Stimulated activated CD4-positive, alpha-beta T cell treated with anti-CD3 and anti-CD28 coated beads, Interleukin-4, amount 100 ng/mL, for 48 hours (primary cell): ENCODE data around the gene CEP72.
"Not testable (repeated sequence)": the region's sequence is repeated elsewhere in the genome, so short reads cannot be mapped to it uniquely, and the experiment has no call there.

Experiments
- DNase-seq, 2 donors: peaks; one replicate each; pipeline ENCODE4 v3.0.0-alpha.2; 2020; ENCODE audit warnings: low read depth in 2 of 2

Gene CEP72

DNA sequence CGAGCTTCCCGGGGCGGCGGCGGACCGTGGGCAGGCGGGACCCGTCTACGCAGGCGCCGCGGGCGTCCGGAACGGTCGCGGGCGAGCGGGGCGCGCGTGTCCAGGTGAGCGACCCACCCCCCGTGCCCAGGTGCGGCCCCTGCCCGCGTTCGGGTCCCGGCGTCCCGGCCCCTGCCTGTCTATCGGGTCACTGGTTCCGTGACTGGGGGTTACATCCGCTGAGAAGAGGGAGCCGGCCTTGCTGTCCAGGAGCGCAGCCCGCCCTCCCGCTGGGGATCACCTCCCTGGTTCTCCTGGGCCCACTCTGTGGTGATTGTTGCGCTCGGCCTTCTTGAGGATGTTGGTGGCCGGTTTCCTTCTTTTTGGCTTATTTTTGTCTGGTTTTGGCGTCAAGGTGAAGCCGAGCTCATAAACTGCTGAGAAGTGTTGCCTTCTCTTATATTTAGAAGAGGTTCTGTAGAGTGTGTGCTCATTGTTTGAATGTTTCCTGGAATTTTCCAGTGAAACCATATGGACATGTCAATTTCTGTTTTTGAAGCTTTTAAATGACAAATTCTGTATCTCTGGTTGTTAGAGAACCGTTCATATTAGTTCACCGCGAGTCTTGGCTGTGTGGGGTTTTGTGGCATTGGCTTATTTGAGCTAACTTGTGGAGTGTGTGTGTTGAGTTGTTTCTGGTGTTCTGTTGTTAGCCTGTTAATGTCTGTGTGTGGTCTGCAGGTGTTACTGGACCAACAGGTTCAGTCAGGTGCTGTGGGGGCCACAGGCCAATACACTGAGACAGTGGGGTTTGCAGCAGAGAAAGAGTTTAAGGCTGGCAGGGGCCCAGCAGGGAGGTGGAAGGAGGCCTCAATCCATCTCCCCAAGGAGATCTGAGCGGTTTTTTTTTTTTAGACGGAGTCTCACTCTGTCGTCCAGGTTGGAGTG, 621 bp downstream of the CEP72 start:
- peak in 1 of 2 donors; percentile 9 for DNase-seq

DNA sequence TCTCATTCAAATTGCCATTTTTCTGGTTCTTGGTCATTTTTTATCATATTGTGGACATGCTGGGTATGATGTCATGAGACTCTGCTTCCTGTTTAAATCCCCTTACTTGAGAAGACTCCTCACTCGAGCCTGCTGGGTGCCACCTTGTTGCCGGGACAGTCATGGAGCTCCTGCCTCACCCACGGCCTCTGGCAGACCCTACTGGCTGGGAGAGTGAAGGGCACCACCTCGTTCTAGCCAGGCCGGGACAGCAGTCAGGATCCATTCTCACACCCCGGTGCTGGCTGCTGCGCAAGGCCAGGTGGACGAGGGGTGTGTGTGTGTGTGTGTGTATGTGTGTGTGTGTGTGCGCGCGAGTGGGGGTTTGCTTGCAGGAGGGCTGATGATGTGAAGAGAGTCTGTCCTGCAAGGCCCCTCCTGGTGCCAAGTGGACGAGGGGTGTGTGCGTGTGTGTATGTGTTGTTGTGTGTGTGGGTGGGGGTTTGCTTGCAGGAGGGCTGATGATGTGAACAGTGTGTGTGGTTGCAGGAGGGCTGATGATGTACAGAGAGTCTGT, 4.4 kb downstream of the CEP72 start:
- no peak for DNase-seq

DNA sequence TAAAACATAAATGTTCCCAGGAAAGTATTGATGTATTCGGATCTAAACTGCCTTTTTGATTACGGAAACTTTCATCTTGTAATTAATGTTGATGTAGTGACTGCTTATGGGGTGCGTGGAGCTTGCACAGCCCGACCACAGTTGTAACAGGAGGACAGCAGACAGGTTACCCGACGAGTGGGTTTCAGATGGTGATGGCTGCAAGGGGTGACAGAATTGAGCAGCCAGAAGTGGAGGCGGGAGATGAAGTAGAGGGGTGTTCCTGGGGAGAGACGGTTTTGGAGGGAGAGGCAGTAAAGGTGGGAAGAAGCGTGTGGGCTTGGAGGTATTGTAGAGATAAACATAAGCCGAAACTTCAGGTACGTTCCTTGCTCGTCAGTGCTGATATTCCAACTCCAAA, 5.8 kb downstream of the CEP72 start:
- no peak for DNase-seq

DNA sequence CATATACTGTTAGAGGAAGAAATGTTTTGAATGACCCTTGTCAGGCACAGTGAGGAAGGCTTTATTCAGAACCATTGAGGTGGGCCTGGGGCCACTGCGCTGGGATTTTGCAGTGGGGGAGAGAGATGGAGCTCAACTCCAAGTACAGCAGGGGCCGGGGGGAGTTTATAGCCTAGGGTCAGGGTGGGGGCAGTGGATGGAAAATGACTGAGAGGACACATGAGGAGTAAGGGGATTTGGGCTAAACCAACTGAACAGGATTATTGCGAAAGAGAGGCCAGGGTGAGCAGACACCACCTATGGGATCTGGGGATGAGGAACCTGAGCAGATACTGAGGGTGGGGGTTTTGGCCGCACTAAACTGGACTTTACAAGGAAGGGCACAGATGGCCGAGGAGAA, 6.3 kb downstream of the CEP72 start:
- no peak for DNase-seq

DNA sequence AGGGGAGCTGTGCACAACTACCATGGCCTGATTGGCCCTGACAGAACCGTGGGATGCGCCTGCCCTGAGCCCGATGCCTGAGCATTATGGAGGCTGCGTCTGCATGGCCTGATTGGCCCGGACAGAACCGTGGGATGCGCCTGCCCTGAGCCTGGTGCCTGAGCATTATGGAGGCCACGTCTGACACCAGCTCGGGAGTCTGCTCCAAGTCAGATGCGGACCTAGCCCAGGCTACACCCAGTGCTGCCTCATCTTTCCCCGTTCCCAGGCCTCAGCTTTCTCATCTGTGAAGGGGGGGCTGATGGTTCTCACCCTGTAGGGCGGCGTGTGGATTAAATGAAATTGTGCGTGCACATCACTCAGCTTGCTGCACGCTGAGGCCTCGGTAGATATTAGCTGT, 7.3 kb downstream of the CEP72 start:
- no peak for DNase-seq

DNA sequence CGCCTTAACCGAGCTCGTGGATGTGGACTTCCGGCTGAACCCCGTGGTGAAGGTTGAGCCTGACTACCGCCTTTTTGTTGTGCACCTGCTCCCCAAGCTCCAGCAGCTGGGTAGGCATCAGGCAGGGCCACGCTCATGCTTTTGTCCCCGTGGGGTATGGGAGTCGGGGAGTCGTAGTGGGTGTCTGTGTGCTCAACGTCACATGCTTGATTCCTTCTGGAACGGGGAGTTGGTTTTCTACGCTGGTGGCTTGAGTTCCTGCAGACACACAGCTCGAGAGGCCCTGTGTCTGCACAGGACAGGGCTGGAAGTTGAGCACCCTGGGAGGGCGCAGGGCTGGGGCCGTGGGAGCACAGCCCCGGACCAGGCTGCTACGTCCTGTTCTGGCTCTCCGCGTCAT, 8.0 kb downstream of the CEP72 start:
- no peak for DNase-seq

DNA sequence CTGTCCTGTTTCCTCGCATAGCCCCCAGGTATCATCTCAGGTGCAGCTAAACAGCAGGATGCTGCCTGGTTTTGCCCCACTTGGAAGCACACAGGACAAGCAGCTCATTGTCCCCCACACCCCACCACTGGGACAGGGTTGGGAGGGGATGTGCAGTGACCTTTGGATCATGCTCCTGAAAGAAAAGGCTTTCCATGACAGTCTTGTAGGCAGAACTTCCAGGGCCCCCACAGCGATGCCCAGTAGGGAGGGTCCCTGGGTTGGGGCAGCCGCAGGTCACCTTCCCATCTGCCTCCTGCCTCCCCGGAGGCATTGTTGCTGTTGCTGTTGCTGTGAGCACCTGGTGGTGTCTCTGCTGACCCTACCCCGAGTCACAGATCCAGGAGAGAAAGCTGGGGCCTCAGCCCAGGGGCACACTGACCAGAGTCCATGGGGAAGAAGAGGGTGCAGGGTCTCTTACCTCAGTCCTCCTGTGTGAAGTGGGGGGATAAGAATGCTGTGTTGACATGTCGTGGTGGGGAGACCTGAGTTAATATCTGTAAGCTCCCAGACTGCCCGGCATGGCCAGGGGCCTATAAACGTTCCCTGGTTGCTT, 8.5 kb downstream of the CEP72 start:
- DNase-seq, result no peak

DNA sequence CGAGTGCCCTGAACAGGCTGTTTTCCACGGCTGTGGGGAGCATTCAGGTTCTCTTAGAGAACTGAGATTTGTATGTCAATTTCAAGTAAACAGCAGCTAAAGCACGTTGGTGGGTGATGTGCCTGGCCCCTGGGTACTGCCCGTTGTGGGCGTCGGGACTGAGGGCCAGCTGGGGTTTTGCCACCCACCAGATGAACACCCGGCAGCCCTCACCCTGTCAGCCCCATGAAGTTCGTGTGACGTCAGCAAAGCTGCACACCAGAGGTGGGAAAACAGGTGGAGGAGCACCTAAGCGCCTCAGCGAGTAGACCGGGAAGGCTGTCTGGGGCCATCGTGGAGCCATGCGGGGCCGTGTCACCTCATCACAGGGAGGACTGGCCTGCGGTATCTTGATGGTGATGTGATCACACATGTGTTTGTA, 9.2 kb downstream of the CEP72 start:
- no peak for DNase-seq

DNA sequence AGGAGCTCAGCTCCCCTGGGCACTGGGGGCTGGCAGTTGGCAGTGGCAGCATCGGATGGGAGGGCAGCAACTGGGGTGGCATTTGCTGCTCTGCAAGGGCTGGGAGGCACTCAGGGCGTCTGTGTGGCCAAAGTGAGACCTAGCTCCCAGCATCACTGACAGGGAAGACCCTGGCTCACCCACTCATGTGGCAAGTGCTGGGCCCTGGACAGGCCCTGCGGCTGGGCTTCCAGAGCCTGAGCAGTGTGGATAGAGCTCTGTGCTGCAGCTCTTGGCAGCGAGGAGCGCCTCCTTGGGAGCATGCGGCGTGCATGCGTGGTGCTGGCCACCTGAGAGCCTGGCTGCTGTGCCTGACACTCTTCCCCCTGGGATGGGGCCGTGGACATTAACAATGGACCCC, 10.2 kb downstream of the CEP72 start:
- no peak for DNase-seq

DNA sequence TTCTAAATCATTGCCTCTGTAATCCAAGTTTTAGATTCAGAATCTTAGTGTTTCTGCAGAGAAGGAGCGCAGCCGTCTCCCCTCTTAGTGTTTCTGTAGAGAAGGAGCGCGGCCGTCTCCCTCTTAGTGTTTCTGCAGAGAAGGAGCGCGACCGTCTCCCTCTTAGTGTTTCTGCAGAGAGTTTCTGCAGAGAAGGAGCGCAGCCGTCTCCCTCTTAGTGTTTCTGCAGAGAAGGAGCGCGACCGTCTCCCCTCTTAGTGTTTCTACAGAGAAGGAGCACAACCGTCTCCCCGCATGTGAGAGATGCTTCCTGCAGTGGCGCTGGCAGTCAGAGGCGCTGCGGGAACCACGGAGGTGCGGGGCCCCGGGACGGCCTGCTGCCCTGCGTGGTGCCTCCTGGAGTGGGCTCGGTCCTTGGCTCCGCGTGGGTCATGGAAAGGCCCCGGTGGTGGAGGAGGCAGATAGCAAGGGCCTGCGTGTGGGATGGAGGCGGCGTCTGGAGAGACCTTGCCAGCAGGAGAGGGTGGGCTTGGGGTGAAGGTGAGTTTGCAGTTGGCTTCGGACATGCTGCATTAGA, 10.9 kb downstream of the CEP72 start:
- no peak for DNase-seq

DNA sequence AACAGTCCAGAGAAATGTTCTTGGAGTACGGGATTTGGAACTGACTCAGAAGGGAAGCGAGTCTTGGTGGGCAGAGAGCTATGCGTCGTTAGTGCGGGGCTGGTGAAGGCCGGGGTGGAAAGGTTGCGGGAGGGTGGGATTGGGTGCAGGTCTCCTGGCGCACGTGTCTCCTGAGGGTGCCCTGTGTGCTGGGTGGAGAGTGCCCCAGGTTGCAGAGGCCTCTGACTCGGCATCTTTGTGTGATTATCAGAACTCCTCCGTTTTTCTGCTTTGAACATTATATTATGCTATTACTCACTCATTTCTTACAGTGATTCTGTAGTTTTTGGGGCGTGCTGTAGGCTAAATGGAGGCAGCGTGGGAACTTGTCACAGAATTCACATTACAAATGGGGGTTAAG, 11.4 kb downstream of the CEP72 start:
- no peak for DNase-seq

DNA sequence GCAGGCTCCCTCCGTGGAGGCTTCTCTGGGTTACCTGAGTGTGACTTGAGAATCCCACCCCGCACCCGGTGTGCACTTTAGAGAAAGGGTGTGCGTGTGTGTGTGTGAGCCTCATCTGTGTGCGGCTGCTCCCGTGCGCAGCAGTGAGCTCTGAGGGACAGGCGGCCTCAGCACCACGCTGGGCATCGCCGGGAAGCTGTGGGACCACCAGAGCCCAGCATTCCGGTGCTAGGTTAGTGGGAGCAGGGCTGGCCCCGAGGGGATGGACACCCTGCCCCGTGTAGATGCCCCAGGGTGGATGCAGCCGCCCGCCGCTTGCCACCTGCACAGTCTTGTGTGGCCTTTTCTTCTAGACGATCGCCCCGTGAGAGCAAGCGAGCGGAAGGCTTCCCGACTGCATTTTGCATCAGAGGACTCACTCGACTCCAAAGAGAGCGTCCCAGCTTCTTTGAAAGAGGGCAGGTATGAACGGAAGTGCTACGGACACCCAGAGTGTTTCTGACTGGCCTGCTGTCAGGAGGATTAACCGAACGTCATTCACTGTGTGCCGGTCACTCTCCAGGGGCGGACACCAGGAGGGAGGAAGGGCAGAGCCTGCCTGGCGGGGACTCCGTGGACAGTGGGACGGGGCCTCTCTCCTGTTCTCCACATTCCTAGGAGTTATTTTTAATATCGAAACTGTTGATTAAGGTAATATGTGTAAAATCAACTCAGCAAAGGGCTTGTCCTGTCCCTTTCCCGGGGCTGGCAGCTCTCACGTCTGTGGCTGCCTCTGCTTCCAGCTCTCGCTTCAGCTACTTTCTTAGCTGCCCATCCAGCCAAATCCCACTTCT, 12.2 kb downstream of the CEP72 start:
- no peak for DNase-seq

DNA sequence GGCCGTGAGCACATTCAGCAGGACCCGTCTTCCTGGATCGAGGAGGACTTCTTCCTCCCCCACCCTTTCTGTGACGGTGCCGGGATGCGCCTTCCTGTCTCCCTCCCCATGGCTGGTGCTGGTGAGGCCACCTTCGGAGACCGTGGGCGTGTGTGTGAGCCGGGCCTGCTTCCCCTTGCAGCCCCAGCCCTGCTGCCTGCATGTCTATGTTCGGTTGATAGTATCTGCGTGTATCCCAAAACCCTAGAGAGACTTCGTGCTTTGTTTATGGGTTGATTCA, 12.8 kb downstream of the CEP72 start:
- no peak for DNase-seq

DNA sequence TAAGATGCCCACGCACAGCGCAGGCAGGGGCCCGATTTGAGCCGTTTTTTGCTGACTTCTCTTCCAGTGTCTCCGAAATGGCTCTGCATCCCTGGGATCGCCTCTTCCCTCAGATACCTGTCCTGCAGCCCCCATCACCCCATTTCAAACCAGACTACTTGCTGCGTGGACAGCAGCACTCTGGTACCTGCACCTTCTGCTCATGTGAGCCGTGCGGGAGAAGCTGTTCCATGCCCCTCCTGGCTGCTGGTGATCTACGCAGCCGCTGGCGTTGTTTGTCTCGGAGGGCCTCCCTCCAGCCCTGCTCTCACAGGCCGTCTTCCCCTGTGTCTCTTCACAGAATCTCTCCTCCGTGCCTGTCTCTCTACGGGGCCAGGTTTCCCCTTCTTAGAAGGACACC, 13.4 kb downstream of the CEP72 start:
- DNase-seq, result no peak

DNA sequence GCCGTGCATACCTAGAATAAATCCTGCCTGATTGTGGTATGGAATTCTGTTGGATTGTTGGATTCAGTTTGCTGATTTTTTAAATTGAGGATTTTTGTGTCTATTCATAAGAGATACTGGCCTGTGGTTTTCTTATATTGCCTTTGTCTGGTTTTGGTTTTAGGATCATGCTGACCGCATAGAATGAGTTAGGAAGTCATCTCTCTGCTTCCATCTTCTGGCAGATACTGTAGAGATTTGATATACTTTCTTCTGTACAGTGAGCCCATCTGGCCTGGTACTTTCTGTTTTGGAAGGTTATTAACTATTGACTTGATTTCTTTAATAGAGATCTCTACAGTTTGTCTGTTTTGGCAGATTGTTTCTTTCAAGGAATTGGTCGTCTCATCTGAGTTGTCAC, 14.7 kb downstream of the CEP72 start:
- no peak for DNase-seq

DNA sequence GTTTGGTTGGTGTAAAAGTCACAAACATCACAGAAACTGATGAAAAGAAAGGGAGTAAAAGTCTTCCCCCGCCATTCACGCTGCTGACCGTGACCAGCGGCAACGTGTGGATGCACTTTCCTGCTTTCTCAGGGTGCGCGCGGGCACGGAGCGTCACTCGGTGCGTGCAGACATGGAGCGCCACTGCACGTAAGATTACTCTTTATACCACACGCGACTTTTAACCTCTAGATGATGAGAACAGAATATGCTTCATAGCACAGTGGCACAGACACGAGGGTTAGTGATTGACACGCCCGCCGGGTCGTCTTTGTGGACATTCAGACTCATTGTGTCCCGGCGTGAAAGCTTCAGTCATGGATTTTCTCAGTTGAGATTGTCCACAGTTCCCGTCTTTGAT, 15.7 kb downstream of the CEP72 start:
- DNase-seq, result no peak

DNA sequence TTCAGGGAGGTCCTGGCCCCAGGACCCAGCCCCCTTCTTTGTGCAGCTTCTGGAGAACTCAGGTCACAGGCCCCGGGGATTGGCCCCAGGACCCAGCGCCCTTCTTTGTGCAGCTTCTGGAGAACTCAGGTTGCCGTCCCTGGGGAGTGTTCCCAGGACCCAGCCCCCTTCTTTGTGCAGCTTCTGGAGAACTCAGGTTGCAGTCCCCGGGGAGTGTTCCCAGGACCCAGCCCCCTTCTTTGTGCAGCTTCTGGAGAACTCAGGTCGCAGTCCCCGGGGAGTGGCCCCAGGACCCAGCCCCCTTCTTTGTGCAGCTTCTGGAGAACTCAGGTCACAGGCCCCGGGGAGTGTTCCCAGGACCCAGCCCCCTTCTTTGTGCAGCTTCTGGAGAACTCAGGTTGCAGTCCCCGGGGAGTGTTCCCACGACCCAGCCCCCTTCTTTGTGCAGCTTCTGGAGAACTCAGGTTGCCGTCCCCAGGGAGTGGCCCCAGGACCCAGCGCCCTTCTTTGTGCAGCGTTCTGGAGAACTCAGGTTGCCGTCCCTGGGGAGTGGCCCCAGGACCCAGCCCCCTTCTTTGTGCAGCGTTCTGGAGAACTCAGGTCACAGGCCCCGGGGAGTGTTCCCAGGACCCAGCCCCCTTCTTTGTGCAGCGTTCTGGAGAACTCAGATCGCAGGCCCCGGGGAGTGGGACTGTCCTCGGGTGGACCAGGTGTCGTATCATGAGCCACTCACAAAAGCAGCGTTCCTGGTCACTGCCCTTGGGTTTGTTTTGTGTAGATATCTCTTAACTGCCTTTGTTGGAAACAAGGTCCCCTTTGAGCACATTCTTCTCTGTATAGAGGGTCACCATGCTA, 16.4 kb downstream of the CEP72 start:
- DNase-seq, result not testable (repeated sequence)

DNA sequence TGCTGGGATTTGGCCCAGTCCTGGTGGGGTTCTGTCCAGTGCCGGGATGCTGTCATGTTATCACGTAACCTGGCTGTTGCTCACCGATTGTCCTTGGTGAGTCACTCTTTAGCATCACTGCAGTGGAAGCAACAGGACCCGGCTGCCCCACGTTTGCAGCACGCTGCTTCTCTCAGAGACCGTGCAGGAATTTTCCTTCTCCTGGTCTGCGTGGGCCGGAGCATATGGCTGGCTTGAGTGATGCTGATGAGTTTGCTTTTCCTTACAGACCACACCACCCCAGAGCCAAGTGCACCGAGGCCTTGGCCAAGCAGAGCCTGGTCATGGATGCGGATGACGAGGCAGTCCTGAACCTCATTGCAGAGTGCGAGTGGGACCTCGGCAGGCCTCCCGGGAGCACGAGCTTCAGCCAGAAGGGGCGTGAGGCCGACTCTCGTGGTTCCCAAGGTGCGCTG, 21.4 kb downstream of the CEP72 start:
- no peak for DNase-seq

DNA sequence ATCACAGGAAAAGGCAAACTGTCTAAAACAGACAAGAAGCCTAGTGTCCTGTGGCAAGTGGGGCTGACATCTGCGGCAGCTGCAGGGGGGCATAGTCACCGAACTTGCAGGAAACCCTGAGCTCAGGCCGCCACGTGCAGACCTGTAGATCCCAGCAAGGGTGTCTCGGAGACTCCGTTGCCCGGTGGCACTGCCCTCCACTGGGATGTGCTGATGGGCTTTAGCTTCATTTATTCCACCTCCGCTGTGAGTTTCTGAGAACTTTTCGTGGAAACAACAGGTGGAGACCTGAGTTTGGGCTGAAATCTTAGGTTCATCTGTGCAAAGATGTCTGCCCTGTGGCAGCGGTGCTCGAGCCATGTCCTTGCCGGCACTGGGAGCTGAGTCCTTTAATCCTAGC, 22.1 kb downstream of the CEP72 start:
- no peak for DNase-seq

DNA sequence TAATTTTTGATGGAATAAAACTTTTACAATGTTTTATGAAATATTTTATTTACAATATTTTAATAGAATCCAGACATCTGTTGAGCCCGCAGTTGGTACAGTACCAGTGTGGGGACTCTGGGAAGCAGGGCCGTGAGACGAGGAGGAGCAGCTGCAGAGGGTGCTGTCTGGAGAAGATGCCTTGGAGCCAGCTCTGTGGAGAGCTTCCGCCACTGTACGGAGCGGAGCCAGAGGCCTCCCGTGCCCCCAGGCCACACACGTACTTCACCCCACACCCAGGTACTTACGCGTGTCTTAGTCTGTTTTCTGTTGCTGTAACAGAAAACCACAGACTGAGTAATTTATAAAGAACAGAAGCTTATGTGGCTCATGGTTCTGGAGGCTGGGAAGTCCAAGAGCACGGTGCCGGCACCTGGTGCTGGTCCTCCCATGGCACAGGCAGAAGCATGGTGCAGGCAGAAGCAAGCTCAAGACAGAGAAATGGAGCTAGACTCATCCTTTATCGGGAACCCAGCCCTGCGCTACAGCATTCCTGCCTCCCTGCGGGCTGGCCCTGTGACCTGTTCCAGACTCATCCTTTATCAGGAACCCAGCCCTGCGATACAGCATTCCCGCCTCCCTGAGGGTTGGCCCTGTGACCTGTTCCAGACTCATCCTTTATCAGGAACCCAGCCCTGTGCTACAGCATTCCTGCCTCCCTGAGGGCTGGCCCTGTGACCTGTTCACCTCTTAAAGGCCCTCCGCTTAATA, 23.3 kb downstream of the CEP72 start:
- DNase-seq, result no peak
